ENCODE results near the gene PEMT.

DNA sequence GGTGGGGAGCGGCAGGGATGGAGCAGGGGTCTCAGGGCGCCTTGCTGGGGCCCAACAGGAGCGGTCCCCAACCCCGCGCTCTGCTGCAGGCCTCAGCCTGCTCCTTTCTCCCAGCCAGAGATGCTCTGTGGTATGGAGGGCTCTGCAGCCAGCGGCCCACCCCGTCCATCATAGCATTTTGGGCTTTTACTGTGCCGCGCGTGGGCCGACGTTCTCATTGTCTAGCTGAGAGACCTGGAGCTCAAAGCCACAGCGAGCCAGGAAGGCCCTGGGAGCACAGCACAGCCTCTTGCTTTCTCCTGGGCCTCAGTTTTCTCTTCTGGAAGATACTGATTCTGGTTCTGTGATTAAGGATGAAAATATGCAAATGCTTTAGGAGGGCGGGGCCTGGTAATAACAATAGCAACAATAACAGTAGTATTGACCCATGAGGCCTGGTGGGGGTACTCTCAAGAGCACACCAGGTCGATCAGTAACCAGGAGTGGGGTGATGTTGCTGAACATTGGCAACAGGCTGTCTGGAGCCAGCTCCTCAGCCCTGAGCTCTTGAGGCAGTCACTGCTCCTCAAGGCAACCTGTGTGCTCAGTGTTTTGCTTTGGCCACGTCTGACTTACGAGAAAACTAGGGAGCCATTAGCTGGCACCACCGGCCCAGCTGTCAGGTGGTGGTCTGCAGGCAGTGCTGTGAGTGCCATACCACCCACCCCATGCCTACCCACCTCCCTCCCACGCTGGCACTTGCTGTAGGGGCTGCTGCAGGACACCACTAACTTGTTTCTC is 94.3 kb downstream of the PEMT start:
- no peak for TF ChIP-seq SUZ12 (IDR thresholded peaks at IDR 0.05; ENCODE audit: extremely low read depth, insufficient read depth, insufficient read length)
- no peak for TF ChIP-seq YY1 (IDR thresholded peaks at IDR 0.05; ENCODE audit: insufficient read depth, insufficient read length)
- no peak for TF ChIP-seq ZNF274 (IDR thresholded peaks at IDR 0.05; ENCODE audit: low read depth, low read length)
